ENCODE data around the gene TMEM219. TPM values are rescaled to one million over a fixed set of nuclear protein-coding genes. Genes with fewer than 3 reads are reported as not detected.

TMEM219 gene
- total RNA-seq = 99.4 and 110 TPM in 2 replicates
- 182 and 201 TPM in 2 replicates for polyA plus RNA-seq
- polyA plus RNA-seq (2011; cell fraction: cytosol; rRNA removed) = 108 and 128 TPM in 2 replicates
- 182 and 187 TPM in 2 replicates for polyA plus RNA-seq (2011; cell fraction: nucleus; rRNA removed)
- polyA plus RNA-seq (2012) = 101 and 131 TPM in 2 replicates
- 76.4 and 77.6 TPM in 2 replicates for polyA minus RNA-seq
- 22.7 TPM for polyA minus RNA-seq (2011; cell fraction: cytosol; rRNA and poly(A)+ RNA removed)
- 29.9 and 34.0 TPM in 2 replicates for polyA minus RNA-seq (2011; cell fraction: nucleus; rRNA and poly(A)+ RNA removed)
- percentile 43 among the genes with signal in this experiment for Bru-seq, nascent RNA
- percentile 59 among the genes with signal in this experiment for BruChase-seq, experiment 1, labeled RNA remaining after a 6-hour chase
- percentile 54 among the genes with signal in this experiment for BruChase-seq, experiment 2, labeled RNA remaining after a 2-hour chase
- long read RNA-seq, transcript TMEM219-204 (5 exons, 1,292 nt) = major isoform, 67 of 227 reads
- long read RNA-seq, transcript TMEM219-201 (6 exons, 999 nt) = minor isoform, 58 of 227 reads
- long read RNA-seq, partial matches to known transcripts = 9 of 227 reads
- long read RNA-seq, other reads (novel, unspliced or antisense) = 87 of 227 reads

DNA sequence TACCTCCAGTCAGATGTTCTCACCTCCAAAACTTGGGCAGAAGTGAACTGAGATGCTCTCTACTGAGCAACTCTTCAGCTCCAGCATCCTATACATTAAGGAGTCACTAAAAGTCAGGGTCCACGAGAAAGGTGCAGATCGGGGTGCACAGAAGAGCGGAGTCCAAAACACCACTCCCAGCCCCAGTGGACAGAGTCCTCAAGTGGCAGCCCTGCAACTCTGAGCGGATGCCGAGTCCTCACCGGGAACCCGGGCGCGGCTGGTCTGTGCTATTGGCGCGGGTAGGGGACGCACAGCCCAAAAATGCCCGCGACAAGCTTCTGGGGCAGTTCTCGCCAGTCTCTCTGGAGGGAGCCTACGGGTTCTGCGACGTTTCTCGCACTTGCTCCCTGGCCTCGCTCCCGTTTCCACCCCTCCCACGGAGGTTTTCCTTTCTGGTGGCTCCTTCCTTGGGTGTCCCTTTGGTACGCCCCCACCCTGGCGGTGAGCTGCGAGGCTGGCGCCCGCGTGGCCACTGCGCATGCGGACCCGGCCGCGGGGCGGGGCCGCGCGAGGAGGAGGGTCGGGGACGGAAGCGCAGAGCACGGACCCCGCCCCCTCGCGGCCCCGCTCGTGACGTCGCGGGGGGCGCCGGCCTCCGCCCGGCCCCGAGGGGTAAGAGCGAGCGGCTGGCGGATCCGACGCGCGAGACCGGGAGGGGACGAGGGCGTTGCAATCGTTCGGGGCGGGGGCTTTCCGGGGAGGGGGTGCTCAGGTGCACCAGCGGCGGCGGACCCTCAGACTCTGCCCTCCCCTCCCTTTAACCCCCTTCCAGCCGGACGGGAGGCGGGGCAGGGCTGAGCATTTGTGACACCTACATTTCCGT is at the start of gene TMEM219:
TMEM219 (plus strand) TSS at position 601 of the 865 bp plus-strand sequence. CDS start 1,065 bp downstream, outside the sequence.
- peak within 1 kb of the TSS; percentile 83 for H3K9ac ChIP-seq (replicated peaks; ENCODE audit: extremely low read depth, insufficient read depth, low read length)
- peak within 1 kb of the TSS; percentile 70 for H3K27ac ChIP-seq (ENCODE audit: insufficient read depth, low read depth, low read length)
- no peaks in the 10 kb centered on the region for H4K20me1 ChIP-seq (replicated peaks; ENCODE audit: control insufficient read depth, extremely low read depth, insufficient read depth, low read length)
- BruUV-seq (replicated peaks) = no TSS peak
- H3K27me3 ChIP-seq (ENCODE audit: control insufficient read depth in 2 of 2, insufficient read depth in 2 of 2, low read length in 2 of 2) = no peaks in the 10 kb centered on the region
- TF ChIP-seq, protein P1, sequence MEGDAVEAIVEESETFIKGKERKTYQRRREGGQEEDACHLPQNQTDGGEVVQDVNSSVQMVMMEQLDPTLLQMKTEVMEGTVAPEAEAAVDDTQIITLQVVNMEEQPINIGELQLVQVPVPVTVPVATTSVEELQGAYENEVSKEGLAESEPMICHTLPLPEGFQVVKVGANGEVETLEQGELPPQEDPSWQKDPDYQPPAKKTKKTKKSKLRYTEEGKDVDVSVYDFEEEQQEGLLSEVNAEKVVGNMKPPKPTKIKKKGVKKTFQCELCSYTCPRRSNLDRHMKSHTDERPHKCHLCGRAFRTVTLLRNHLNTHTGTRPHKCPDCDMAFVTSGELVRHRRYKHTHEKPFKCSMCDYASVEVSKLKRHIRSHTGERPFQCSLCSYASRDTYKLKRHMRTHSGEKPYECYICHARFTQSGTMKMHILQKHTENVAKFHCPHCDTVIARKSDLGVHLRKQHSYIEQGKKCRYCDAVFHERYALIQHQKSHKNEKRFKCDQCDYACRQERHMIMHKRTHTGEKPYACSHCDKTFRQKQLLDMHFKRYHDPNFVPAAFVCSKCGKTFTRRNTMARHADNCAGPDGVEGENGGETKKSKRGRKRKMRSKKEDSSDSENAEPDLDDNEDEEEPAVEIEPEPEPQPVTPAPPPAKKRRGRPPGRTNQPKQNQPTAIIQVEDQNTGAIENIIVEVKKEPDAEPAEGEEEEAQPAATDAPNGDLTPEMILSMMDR (IDR thresholded peaks at IDR 0.05; ENCODE audit: extremely low read depth in 1 of 2, insufficient read depth in 1 of 2, low read depth in 1 of 2, low read length in 2 of 2) = peak; percentile 27 to 43
- TF ChIP-seq POLR2A (IDR thresholded peaks at IDR 0.05; ENCODE audit: low read depth, low read length) = no peak
- TF ChIP-seq, protein P2, sequence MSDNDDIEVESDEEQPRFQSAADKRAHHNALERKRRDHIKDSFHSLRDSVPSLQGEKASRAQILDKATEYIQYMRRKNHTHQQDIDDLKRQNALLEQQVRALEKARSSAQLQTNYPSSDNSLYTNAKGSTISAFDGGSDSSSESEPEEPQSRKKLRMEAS (IDR thresholded peaks at IDR 0.05; ENCODE audit: insufficient read depth, insufficient read length) = no peak
- no peak for TF ChIP-seq EZH2 (IDR thresholded peaks at IDR 0.05; ENCODE audit: borderline replicate concordance, low read depth, low read length, severe bottlenecking)
- TF ChIP-seq FOS (IDR thresholded peaks at IDR 0.05; ENCODE audit: borderline replicate concordance, insufficient read depth, low read length) = no peak
- TF ChIP-seq MYC (IDR thresholded peaks at IDR 0.05; ENCODE audit: low read depth, low read length) = no peak
- peak; percentile 83 for TF ChIP-seq POLR2AphosphoS5 (IDR thresholded peaks at IDR 0.05; ENCODE audit: insufficient read depth, low read depth, low read length)
- FAIRE-seq = peak; percentile 35
- intact Hi-C loops (cut with micrococcal nuclease) (loop anchor here (1.0 kb wide), 3 partner anchors 12 to 98 kb away; partner anchors contain the start of genes CDIPT, HIRIP3 and TAOK2), dilution Hi-C loops (cut with MboI; ENCODE audit: extremely low pct_ligation_motif_present, low sequenced_read_pairs) (no loop called here)
- H3K36me3 ChIP-seq (ENCODE audit: control insufficient read depth in 2 of 2, extremely low read depth in 1 of 2, insufficient read depth in 2 of 2, low read length in 2 of 2) = no peaks in the 10 kb centered on the region
- peaks cover 2% of the 10 kb centered on the region for H3K79me2 ChIP-seq (ENCODE audit: control insufficient read depth, insufficient read depth, low read length)
- H2AFZ ChIP-seq (ENCODE audit: low read depth, low read length) = peak within 1 kb of the TSS; percentile 88
- no peaks in the 10 kb centered on the region for H3K9me1 ChIP-seq (replicated peaks; ENCODE audit: control insufficient read depth, extremely low read depth, insufficient read depth, low read length)
- ChIA-PET POLR2A (interaction anchor here (2.9 kb wide), 1 partner anchor 12 kb away, joined by 14 read pairs; the partner anchor contains the start of gene TAOK2), CTCF (interaction anchor here (0.5 to 3.8 kb wide), 18 partner anchors 8 to 261 kb away, joined by 3 to 16 read pairs (median 5); partner anchors contain the start of genes ASPHD1, KCTD13 and TAOK2)
- peak within 1 kb of the TSS; percentile 63 to 82 (median 76) for H3K4me3 ChIP-seq (replicated peaks in 1 of 3; ENCODE audit: insufficient read depth in 1 of 3, low read depth in 1 of 3, low read length in 3 of 3)
- H3K9me3 ChIP-seq (replicated peaks; ENCODE audit: control insufficient read depth, insufficient read depth, low read length) = no peaks in the 10 kb centered on the region
- DNase-seq (ENCODE audit: low read depth, low spot score) = peak; percentile 92
- peak within 1 kb of the TSS; percentile 93 for H3K4me2 ChIP-seq (ENCODE audit: insufficient read depth, low read length)
- peaks cover 15% of the 10 kb centered on the region for H3K4me1 ChIP-seq (ENCODE audit: control insufficient read depth, extremely low read depth, insufficient read depth, low read length)
